Measurements from ENCODE around the gene TMPRSS13.
"Not testable (repeated sequence)": the region's sequence is repeated elsewhere in the genome, so short reads cannot be mapped to it uniquely, and the experiment has no call there.

Gene TMPRSS13

GRCh38 chr11:117868088-117868487 is 61.1 kb downstream of the TMPRSS13 start:
- no peak for ATAC-seq
- TF ChIP-seq ZFP3 (CRISPR knock-in tag; IDR thresholded peaks at IDR 0.05) (no peak), ZNF8 (CRISPR knock-in tag; IDR thresholded peaks at IDR 0.05) (no peak), PPARA (CRISPR knock-in tag; IDR thresholded peaks at IDR 0.05; ENCODE audit: borderline replicate concordance) (no peak), PATZ1 (CRISPR knock-in tag; IDR thresholded peaks at IDR 0.05; ENCODE audit: borderline replicate concordance) (no peak), ESRRG (CRISPR knock-in tag; IDR thresholded peaks at IDR 0.05) (no peak), CSDC2 (CRISPR knock-in tag; IDR thresholded peaks at IDR 0.05) (no peak), ZFP30 (CRISPR knock-in tag; IDR thresholded peaks at IDR 0.05) (no peak), OSR1 (CRISPR knock-in tag; IDR thresholded peaks at IDR 0.05) (no peak), ISL1 (CRISPR knock-in tag; IDR thresholded peaks at IDR 0.05) (no peak), ZC3H10 (CRISPR knock-in tag; IDR thresholded peaks at IDR 0.05) (no peak), GLIS3 (CRISPR knock-in tag; IDR thresholded peaks at IDR 0.05) (no peak), RARB (CRISPR knock-in tag; IDR thresholded peaks at IDR 0.05) (no peak), BACH2 (CRISPR knock-in tag; IDR thresholded peaks at IDR 0.05; ENCODE audit: borderline replicate concordance) (no peak), SNAI2 (CRISPR knock-in tag; IDR thresholded peaks at IDR 0.05) (no peak), CSRNP3 (CRISPR knock-in tag; IDR thresholded peaks at IDR 0.05) (no peak)
- TF ChIP-seq, protein P1, sequence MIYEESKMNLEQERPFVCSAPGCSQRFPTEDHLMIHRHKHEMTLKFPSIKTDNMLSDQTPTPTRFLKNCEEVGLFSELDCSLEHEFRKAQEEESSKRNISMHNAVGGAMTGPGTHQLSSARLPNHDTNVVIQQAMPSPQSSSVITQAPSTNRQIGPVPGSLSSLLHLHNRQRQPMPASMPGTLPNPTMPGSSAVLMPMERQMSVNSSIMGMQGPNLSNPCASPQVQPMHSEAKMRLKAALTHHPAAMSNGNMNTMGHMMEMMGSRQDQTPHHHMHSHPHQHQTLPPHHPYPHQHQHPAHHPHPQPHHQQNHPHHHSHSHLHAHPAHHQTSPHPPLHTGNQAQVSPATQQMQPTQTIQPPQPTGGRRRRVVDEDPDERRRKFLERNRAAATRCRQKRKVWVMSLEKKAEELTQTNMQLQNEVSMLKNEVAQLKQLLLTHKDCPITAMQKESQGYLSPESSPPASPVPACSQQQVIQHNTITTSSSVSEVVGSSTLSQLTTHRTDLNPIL (CRISPR knock-in tag; IDR thresholded peaks at IDR 0.05; ENCODE audit: low read depth), result no peak
- TF ChIP-seq, protein P2, sequence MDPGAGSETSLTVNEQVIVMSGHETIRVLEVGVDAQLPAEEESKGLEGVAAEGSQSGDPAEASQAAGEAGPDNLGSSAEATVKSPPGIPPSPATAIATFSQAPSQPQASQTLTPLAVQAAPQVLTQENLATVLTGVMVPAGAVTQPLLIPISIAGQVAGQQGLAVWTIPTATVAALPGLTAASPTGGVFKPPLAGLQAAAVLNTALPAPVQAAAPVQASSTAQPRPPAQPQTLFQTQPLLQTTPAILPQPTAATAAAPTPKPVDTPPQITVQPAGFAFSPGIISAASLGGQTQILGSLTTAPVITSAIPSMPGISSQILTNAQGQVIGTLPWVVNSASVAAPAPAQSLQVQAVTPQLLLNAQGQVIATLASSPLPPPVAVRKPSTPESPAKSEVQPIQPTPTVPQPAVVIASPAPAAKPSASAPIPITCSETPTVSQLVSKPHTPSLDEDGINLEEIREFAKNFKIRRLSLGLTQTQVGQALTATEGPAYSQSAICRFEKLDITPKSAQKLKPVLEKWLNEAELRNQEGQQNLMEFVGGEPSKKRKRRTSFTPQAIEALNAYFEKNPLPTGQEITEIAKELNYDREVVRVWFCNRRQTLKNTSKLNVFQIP (CRISPR knock-in tag; IDR thresholded peaks at IDR 0.05; ENCODE audit: borderline replicate concordance, low read depth), result no peak

GRCh38 chr11:117866526-117866925 is 62.7 kb downstream of the TMPRSS13 start:
- no peak for ATAC-seq
- TF ChIP-seq PATZ1 (CRISPR knock-in tag; IDR thresholded peaks at IDR 0.05; ENCODE audit: borderline replicate concordance), result no peak
- TF ChIP-seq ZNF565 (CRISPR knock-in tag; conservative IDR thresholded peaks at IDR 0.05; ENCODE audit: low read depth), result no peak
- no peak for TF ChIP-seq ZNF70 (CRISPR knock-in tag; IDR thresholded peaks at IDR 0.05)
- TF ChIP-seq ISL1 (CRISPR knock-in tag; IDR thresholded peaks at IDR 0.05), result no peak
- TF ChIP-seq, protein P2 (CRISPR knock-in tag; IDR thresholded peaks at IDR 0.05; ENCODE audit: borderline replicate concordance, low read depth), result no peak
- no peak for TF ChIP-seq TCF4 (CRISPR knock-in tag; IDR thresholded peaks at IDR 0.05; ENCODE audit: borderline replicate concordance)
- TF ChIP-seq RARB (CRISPR knock-in tag; IDR thresholded peaks at IDR 0.05), result no peak
- TF ChIP-seq, protein P1 (CRISPR knock-in tag; IDR thresholded peaks at IDR 0.05; ENCODE audit: low read depth), result no peak
- no peak for TF ChIP-seq ARNTL (CRISPR knock-in tag; IDR thresholded peaks at IDR 0.05; ENCODE audit: borderline replicate concordance, low read depth)

GRCh38 chr11:117865546-117865945 is 63.7 kb downstream of the TMPRSS13 start:
- ATAC-seq, result not testable (repeated sequence)

Data from SK-N-SH treated with all-trans-retinoic acid at 6 μM for 48 hours (cell line).